Measurements from ENCODE around the gene KCND1.

- TF ChIP-seq EGR1 (IDR thresholded peaks at IDR 0.05; ENCODE audit: low read depth in 2 of 2) (no peak), TAF1 (conservative IDR thresholded peaks at IDR 0.05) (no peak), CTCF (IDR thresholded peaks at IDR 0.05; ENCODE audit: low read depth, low read length, missing input control) (no peak), FOXA1 (IDR thresholded peaks at IDR 0.05) (no peak), MAX (IDR thresholded peaks at IDR 0.05) (no peak), GABPA (IDR thresholded peaks at IDR 0.05 in 1 of 2, conservative IDR thresholded peaks at IDR 0.05 in 1 of 2) (no peak), RAD21 (IDR thresholded peaks at IDR 0.05) (no peak), YY1 (IDR thresholded peaks at IDR 0.05) (no peak)
- TF ChIP-seq, protein P1, sequence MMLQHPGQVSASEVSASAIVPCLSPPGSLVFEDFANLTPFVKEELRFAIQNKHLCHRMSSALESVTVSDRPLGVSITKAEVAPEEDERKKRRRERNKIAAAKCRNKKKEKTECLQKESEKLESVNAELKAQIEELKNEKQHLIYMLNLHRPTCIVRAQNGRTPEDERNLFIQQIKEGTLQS (IDR thresholded peaks at IDR 0.05): no peak
- TF ChIP-seq, protein P2, sequence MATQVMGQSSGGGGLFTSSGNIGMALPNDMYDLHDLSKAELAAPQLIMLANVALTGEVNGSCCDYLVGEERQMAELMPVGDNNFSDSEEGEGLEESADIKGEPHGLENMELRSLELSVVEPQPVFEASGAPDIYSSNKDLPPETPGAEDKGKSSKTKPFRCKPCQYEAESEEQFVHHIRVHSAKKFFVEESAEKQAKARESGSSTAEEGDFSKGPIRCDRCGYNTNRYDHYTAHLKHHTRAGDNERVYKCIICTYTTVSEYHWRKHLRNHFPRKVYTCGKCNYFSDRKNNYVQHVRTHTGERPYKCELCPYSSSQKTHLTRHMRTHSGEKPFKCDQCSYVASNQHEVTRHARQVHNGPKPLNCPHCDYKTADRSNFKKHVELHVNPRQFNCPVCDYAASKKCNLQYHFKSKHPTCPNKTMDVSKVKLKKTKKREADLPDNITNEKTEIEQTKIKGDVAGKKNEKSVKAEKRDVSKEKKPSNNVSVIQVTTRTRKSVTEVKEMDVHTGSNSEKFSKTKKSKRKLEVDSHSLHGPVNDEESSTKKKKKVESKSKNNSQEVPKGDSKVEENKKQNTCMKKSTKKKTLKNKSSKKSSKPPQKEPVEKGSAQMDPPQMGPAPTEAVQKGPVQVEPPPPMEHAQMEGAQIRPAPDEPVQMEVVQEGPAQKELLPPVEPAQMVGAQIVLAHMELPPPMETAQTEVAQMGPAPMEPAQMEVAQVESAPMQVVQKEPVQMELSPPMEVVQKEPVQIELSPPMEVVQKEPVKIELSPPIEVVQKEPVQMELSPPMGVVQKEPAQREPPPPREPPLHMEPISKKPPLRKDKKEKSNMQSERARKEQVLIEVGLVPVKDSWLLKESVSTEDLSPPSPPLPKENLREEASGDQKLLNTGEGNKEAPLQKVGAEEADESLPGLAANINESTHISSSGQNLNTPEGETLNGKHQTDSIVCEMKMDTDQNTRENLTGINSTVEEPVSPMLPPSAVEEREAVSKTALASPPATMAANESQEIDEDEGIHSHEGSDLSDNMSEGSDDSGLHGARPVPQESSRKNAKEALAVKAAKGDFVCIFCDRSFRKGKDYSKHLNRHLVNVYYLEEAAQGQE (IDR thresholded peaks at IDR 0.05): no peak
- TF ChIP-seq, protein P3, sequence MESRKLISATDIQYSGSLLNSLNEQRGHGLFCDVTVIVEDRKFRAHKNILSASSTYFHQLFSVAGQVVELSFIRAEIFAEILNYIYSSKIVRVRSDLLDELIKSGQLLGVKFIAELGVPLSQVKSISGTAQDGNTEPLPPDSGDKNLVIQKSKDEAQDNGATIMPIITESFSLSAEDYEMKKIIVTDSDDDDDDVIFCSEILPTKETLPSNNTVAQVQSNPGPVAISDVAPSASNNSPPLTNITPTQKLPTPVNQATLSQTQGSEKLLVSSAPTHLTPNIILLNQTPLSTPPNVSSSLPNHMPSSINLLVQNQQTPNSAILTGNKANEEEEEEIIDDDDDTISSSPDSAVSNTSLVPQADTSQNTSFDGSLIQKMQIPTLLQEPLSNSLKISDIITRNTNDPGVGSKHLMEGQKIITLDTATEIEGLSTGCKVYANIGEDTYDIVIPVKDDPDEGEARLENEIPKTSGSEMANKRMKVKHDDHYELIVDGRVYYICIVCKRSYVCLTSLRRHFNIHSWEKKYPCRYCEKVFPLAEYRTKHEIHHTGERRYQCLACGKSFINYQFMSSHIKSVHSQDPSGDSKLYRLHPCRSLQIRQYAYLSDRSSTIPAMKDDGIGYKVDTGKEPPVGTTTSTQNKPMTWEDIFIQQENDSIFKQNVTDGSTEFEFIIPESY (IDR thresholded peaks at IDR 0.05): no peak
Observed at GRCh38 chrX:48919947-48920717, 51.5 kb downstream of the KCND1 start.
